ENCODE results near the gene GTF2H2C. TPM values are rescaled to one million over a fixed set of nuclear protein-coding genes. Genes with fewer than 3 reads are reported as not detected.

GTF2H2C gene
- total and polyA plus RNA-seq, 5 donors = 12.3 to 19.8 (median 15.9) TPM

Other genes with a start within 250 kb of the GTF2H2C start
- gene CCDC125, start 227.4 kb upstream of the GTF2H2C start, total RNA-seq = 1 to 10 TPM; 3.6 to 5.3 (median 4.3) TPM
- gene CCDC125, start 227.4 kb upstream of the GTF2H2C start, polyA plus RNA-seq = 1.9 TPM
- 10 to 100 TPM; 29.4 to 38.0 (median 34.1) TPM for gene AK6, start 190.7 kb upstream of the GTF2H2C start, total RNA-seq
- 36.7 TPM for gene AK6, start 190.7 kb upstream of the GTF2H2C start, polyA plus RNA-seq
- 10 to 100 TPM; 34.9 to 53.6 (median 39.4) TPM for gene TAF9, start 190.7 kb upstream of the GTF2H2C start, total RNA-seq
- 73.1 TPM for gene TAF9, start 190.7 kb upstream of the GTF2H2C start, polyA plus RNA-seq
- gene RAD17, start 190.4 kb upstream of the GTF2H2C start, total RNA-seq = 10 to 100 TPM; 14.8 to 19.1 (median 18.7) TPM
- gene RAD17, start 190.4 kb upstream of the GTF2H2C start, polyA plus RNA-seq = 10.3 TPM
- gene MARVELD2, start 145.1 kb upstream of the GTF2H2C start, total RNA-seq = 1 to 10 TPM in 3 of 4 donors, under 1 TPM in 1; 0.82 to 1.8 (median 1.4) TPM
- 0.23 TPM for gene MARVELD2, start 145.1 kb upstream of the GTF2H2C start, polyA plus RNA-seq
- gene OCLN, start 67.4 kb upstream of the GTF2H2C start, total RNA-seq = 1 to 10 TPM; 1.0 to 2.0 (median 1.8) TPM
- 1.2 TPM for gene OCLN, start 67.4 kb upstream of the GTF2H2C start, polyA plus RNA-seq